Ectodermal cell (in vitro differentiated cells): ENCODE data around the gene SULT1E1.
"Not testable (repeated sequence)": the region's sequence is repeated elsewhere in the genome, so short reads cannot be mapped to it uniquely, and the experiment has no call there.

ENCODE experiments used
- H3K27ac ChIP-seq: 2 replicates; pipeline ENCODE4 v1.7.0; 2013; ENCODE audit warnings: mild to moderate bottlenecking, low read depth, low read length; ENCODE audit not compliant: insufficient read depth, poor library complexity, severe bottlenecking
- H3K27me3 ChIP-seq: 2 replicates; pipeline ENCODE4 v1.7.0; 2013; ENCODE audit warnings: mild to moderate bottlenecking, low read length; ENCODE audit not compliant: insufficient read depth, control insufficient read depth, poor library complexity, severe bottlenecking
- H3K36me3 ChIP-seq: one replicate; pipeline ENCODE4 v1.7.0; 2013; ENCODE audit warnings: low read length; ENCODE audit not compliant: control insufficient read depth, insufficient read depth
- H3K4me1 ChIP-seq: one replicate; pipeline ENCODE4 v1.7.0; 2013; ENCODE audit warnings: low read length; ENCODE audit not compliant: control insufficient read depth, insufficient read depth
- H3K4me3 ChIP-seq: 2 replicates; pipeline ENCODE4 v1.7.0; 2013; ENCODE audit warnings: low read depth, low read length, control low read depth; ENCODE audit not compliant: insufficient read depth
- H3K9me3 ChIP-seq: 2 replicates; pipeline ENCODE4 v1.7.0; 2013; ENCODE audit warnings: mild to moderate bottlenecking, low read length, moderate library complexity; ENCODE audit not compliant: control insufficient read depth
- WGBS, 2 experiments: methylation state at CpG; one replicate each; pipeline ENCODE4 v1.1.7; 2013; ENCODE audit warnings: missing lambda C conversion rate in 2 of 2; 5-methylcytosine and 5-hydroxymethylcytosine counted together

SULT1E1 gene

DNA sequence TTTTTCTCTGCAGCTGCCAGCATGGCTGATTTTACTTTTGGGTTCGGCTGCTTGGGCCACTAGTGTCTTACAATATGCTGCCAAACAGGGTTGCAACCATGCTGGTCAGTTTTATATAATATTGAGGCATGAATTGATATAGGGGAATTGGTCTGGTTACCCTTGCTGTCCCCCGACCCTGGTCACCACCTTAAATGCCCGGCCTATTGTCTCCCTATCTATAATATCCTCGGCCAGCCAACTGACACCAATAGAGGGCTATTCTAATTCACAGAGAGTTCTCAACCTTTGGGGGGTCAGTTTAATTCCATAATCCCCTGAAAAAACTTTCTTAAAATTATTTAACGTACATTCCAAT is 28.7 kb downstream of the SULT1E1 start:
- no peak overlapping the region for H3K4me3 ChIP-seq
- 86 to 93% methylated on average over 5 of the region's 5 CpGs for WGBS, 2 experiments
- no peaks in the 10 kb centered on the region for H3K27me3 ChIP-seq
- no peak overlapping the region for H3K27ac ChIP-seq
- no peaks in the 10 kb centered on the region for H3K36me3 ChIP-seq
- no peaks in the 10 kb centered on the region for H3K9me3 ChIP-seq
- no peaks in the 10 kb centered on the region for H3K4me1 ChIP-seq

DNA sequence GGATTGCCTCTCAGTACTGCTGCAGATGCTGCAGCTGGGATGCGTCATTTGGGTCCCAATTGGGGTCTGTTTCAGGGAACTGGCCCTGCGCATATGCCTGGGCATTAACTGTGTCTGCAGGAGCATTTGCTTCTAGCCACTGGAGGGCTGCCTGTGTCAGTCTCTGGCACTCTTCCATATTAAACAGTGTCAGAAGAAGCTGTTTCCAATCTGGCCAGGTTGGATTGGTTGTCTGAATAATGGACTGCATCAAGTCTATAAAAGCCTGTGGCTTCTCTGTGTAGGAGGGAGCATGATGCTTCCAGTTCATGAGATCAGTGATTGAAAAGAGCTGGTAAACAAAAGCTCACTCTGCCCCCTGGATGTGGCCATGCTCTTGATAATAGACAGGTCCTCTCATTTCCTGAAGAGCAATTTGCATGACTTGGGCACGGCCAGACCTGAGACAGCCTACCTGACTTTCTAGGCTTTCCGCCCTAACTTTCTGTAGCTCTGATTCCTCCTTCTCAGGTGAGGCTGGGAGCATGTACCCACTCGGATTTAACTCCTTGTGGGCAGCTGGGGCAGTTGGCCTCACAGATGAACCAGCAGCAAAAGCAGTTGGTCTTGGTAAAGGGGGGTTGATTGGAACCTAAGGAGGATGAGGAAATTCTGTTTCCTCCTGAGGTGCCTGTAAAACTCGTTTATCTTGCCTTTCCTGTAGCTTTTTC is 29.2 kb downstream of the SULT1E1 start:
- no peak overlapping the region for H3K4me3 ChIP-seq
- no peaks in the 10 kb centered on the region for H3K9me3 ChIP-seq
- H3K27ac ChIP-seq, result no peak overlapping the region
- 71 to 83% methylated on average over 6 of the region's 6 CpGs for WGBS, 2 experiments
- no peaks in the 10 kb centered on the region for H3K27me3 ChIP-seq
- no peaks in the 10 kb centered on the region for H3K4me1 ChIP-seq
- H3K36me3 ChIP-seq, result no peaks in the 10 kb centered on the region

DNA sequence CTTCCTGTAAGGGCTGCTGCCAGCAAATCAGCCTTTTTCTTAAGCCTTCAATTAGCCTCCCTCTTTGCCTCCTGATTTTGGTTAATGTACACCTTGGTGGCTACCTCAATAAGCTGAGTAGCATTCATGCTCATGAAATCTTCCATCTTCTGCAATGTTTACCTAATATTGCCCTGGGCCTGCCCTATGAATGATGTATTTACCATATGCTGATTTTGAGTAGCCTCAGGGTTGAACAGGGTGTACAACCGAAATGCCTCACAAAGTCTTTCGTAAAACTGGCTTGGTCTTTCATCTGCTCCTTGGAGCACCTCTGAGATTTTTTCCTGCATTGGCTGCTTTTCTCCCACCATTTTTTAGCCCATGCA is 29.8 kb downstream of the SULT1E1 start:
- no peak overlapping the region for H3K4me3 ChIP-seq
- H3K27me3 ChIP-seq, result no peaks in the 10 kb centered on the region
- H3K36me3 ChIP-seq, result no peaks in the 10 kb centered on the region
- H3K9me3 ChIP-seq, result no peaks in the 10 kb centered on the region
- H3K4me1 ChIP-seq, result no peaks in the 10 kb centered on the region
- H3K27ac ChIP-seq, result no peak overlapping the region
- 94 to 96% methylated on average over 2 of the region's 2 CpGs for WGBS, 2 experiments

DNA sequence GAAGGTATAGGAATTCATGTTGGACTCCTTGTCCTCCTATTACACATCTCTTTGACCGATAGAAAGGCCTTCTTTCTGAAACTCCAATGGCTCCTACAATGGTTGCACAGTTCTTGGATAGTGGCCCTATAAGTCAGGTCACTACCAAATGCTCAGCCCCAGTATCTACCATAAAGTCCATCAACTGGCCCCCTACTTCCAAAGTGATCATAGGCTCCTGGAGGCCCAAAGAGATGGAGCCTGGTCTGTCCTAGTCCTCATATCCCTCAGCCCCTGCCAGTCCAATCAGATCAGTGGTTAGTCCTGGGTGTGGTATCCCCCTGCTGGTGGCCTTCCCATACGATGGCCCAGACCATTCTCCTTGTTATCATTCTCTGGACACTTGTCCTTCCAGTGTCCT is 30.3 kb downstream of the SULT1E1 start:
- Histone ChIP-seq H3K27ac (no peak overlapping the region), H3K27me3 (no peaks in the 10 kb centered on the region), H3K4me3 (no peak overlapping the region), H3K36me3 (no peaks in the 10 kb centered on the region), H3K9me3 (no peaks in the 10 kb centered on the region), H3K4me1 (no peaks in the 10 kb centered on the region)
- WGBS, 2 experiments, result 85 to 86% methylated on average over 2 of the region's 2 CpGs

DNA sequence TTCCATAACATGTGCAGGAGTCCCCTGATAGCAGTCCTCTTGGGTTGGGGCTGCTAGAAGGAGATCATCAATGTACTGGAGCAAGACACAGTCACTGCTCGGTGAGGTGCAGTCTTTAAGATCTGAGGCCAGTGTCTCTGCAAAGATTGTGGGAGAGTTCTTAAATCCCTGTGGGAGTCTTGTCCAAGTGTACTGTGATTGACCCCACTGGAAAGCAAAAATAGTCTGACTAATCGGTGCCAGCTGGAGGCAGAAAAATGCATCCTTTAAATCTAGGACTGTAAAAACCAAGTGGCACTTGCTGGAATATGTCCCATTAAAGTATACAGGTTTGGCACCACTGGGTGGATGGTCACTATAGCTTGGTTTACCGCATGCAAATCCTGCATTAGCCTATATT is 31.1 kb downstream of the SULT1E1 start:
- 92 to 96% methylated on average over 3 of the region's 3 CpGs for WGBS, 2 experiments
- no peaks in the 10 kb centered on the region for H3K4me1 ChIP-seq
- H3K4me3 ChIP-seq, result no peak overlapping the region
- no peaks in the 10 kb centered on the region for H3K27me3 ChIP-seq
- H3K27ac ChIP-seq, result no peak overlapping the region
- H3K9me3 ChIP-seq, result no peaks in the 10 kb centered on the region
- no peaks in the 10 kb centered on the region for H3K36me3 ChIP-seq

DNA sequence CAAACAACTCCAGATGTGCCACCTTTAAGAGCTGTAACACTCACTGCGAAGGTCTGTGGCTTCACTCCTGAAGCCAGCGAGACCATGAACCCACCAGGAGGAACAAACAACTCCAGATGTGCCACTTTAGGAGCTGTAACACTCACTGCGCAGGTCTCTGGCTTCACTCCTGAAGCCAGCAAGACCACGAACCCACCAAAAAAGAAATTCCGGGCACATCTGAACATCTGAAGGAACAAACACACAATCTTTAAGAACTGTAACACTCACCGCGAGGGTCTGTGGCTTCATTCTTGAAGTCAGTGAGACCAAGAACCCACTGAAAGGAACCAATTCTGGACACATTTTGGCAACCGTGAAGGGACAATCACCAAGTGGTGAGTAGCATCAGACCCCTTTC is 34.9 kb downstream of the SULT1E1 start:
- not testable (repeated sequence) for H3K36me3 ChIP-seq, H3K4me3 ChIP-seq, H3K27ac ChIP-seq, H3K9me3 ChIP-seq, H3K4me1 ChIP-seq, H3K27me3 ChIP-seq
- WGBS, 2 experiments, result 81 to 82% methylated on average over 8 of the region's 8 CpGs

DNA sequence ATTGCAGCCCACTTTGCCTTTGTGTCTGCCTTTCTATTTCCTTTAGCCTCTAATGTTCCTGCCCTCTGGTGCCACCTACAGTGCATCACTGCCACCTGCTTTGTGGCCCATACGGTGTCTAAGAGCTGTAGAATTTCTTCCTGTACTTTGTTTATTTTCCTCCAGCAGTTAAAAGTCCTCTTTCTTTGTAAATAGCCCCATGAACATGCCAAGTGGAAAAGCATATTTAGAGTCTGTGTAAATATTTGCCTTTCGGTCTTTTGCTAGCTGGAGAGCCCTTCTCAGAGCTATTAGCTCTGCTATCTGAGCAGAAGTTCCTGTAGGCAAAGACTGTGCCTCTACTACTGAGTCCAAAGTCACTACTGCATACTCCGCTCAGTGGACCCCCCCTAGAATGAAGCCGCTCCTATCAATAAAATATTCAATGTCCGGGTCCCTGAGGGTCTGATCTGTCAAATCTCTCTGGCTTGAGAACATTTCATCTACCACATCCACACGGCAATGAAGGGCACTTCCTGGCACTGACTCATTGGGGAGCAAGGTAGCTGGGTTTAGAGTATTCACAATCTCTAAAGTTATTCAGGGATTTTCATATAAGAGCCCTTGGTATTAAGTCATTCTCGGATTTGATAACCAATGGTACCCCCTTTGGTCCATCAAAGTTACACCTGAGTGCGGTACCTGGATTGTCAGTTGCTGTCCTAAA is 36.3 kb downstream of the SULT1E1 start:
- no peaks in the 10 kb centered on the region for H3K9me3 ChIP-seq
- no peaks in the 10 kb centered on the region for H3K36me3 ChIP-seq
- no peaks in the 10 kb centered on the region for H3K4me1 ChIP-seq
- H3K4me3 ChIP-seq, result no peak overlapping the region
- 76 to 80% methylated on average over 8 of the region's 8 CpGs for WGBS, 2 experiments
- no peaks in the 10 kb centered on the region for H3K27me3 ChIP-seq
- H3K27ac ChIP-seq, result no peak overlapping the region

DNA sequence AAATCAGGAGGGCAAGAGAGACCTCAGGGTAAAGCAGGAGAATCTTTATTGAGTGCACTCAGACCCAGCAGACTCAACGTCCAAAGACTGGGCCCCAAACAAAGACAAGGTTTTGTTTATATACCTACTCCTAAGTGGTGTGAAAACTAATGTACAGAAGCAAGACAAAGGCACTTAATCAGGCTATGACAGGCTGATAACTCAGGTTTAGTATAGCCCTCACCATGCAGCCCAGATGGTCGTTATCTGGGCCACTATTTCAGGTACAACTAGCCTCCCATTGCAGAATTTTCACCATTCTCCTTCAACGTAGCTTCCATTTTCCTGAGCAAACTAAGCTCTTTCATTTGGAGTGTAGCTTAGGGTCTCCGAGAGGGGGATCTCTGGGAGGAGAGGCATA is 36.9 kb downstream of the SULT1E1 start:
- H3K27ac ChIP-seq, result no peak overlapping the region
- H3K4me1 ChIP-seq, result no peaks in the 10 kb centered on the region
- no peaks in the 10 kb centered on the region for H3K36me3 ChIP-seq
- H3K4me3 ChIP-seq, result no peak overlapping the region
- no peaks in the 10 kb centered on the region for H3K27me3 ChIP-seq
- 90 to 91% methylated on average over 4 of the region's 4 CpGs for WGBS, 2 experiments
- H3K9me3 ChIP-seq, result no peaks in the 10 kb centered on the region

DNA sequence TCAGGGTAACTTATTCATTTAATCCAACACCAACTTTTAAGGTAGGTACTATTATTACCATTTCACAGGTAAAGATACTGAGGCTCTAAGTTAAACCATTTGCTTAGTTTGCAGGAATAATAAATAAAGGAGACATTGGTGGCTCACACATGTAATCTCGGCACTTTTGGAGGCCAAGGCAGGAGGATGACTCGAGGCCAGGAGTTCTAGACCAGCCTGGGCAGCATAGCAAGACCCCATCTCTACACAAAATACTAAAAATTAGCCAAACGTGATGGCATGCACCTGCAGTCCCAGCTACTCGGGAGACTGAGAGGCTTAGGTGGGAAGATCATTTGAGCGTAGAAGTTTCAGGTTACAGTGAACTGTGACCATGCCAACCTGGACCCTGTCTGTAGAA is 37.7 kb downstream of the SULT1E1 start:
- H3K27ac ChIP-seq, result no peak overlapping the region
- WGBS, 2 experiments, result 87 to 92% methylated on average over 5 of the region's 5 CpGs

DNA sequence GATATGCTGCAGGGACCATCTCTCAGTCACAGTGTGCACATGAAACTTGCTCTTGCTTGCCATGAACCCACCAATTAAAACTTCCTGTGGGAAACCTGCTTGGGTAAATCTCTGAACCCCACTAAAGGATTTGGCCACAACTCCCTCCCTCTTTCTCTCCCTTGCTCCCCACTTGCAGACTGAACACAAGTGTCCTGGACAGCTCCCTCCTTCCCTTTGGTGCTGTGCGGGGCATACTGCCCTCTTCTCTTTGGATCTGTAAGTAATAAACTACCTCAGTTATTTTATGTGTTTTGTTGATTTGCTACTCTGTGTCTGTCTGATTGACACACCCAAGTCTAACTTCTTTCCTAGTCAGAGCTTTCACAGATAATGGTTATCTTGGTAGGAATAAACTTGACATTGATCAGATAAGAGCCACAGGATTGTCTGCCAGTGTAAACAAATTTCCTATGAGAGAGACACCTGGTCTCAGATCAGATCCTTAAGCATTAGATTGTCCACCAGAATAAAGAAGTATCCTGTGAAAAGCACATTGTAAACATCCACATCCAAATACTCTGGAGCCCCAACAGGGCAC is 41.8 kb downstream of the SULT1E1 start:
- Histone ChIP-seq H3K27me3 (no peaks in the 10 kb centered on the region), H3K4me1 (no peaks in the 10 kb centered on the region), H3K27ac (no peak overlapping the region), H3K4me3 (no peak overlapping the region), H3K9me3 (no peaks in the 10 kb centered on the region), H3K36me3 (no peaks in the 10 kb centered on the region)
- 100% methylated on average over 1 of the region's 1 CpG; no CpG with 5 or more reads in 1 of the 2 experiments for WGBS, 2 experiments

More for the DNA sequence above, 37.7 kb downstream of the SULT1E1 start:
- H3K36me3 ChIP-seq, result no peaks in the 10 kb centered on the region
- H3K27me3 ChIP-seq, result no peaks in the 10 kb centered on the region
- H3K9me3 ChIP-seq, result no peaks in the 10 kb centered on the region
- no peak overlapping the region for H3K4me3 ChIP-seq
- H3K4me1 ChIP-seq, result no peaks in the 10 kb centered on the region
